Renal pelvis (tissue), 12 donors: ENCODE results near the gene NT5DC3. TPM values are rescaled to one million over a fixed set of nuclear protein-coding genes. Genes with fewer than 3 reads are reported as not detected.

Source experiments
- DNase-seq: peaks from one replicate; pipeline ENCODE4 v3.0.0-alpha.2; 2013
- long read RNA-seq, 16 experiments: transcript quantifications; one replicate each; lab custom pipeline, GENCODE V29; 2026
- polyA plus RNA-seq, 3 donors: library from polyadenylated mRNA; unstranded; fragments of 120-200 nt; gene quantifications; one replicate each; pipeline ENCODE4 v1.2.1, GENCODE V29; 2013; ENCODE audit not compliant: insufficient read length in 3 of 3

NT5DC3 gene
- polyA plus RNA-seq, result 1 to 10 TPM; 4.1 to 8.5 (median 8.5) TPM
- long read RNA-seq, donor 1, full-length matches to known transcripts, result 1 of 1 reads
- long read RNA-seq, donor 1, partial matches to known transcripts, result 0 of 1 reads
- long read RNA-seq, donor 1, other reads (novel, unspliced or antisense), result 0 of 1 reads
- long read RNA-seq, donor 2, result 0 reads
- long read RNA-seq, donor 3, result 0 reads
- long read RNA-seq, donor 4, result 0 reads
- long read RNA-seq, donor 5, result 0 reads
- long read RNA-seq, donor 6, result 0 reads
- long read RNA-seq, donor 7, result 0 reads
- long read RNA-seq, donor 8, result 0 reads
- long read RNA-seq, donor 9, result 0 reads
- long read RNA-seq, donor 10, result 0 reads
- long read RNA-seq, donor 11, full-length matches to known transcripts, result 1 of 1 reads
- long read RNA-seq, donor 11, partial matches to known transcripts, result 0 of 1 reads
- long read RNA-seq, donor 11, other reads (novel, unspliced or antisense), result 0 of 1 reads
- long read RNA-seq, donor 12, result 0 reads
- long read RNA-seq, donor 13, result 0 reads
- long read RNA-seq, donor 14, result 0 reads
- long read RNA-seq, donor 15, result 0 reads
- long read RNA-seq, donor 16, result 0 reads

- peak; percentile 76 for DNase-seq
These were observed at the start of gene NT5DC3 for GRCh38 chr12:103840876-103841689. Gene NT5DC3, minus strand, starts transcription at chr12:103841234. Its CDS starts 78 bp downstream, at chr12:103841156.

- no peak for DNase-seq
These were observed 46.7 kb upstream of the NT5DC3 start for GRCh38 chr12:103887738-103888137.

- DNase-seq, result no peak
These were observed 45.3 kb upstream of the NT5DC3 start for GRCh38 chr12:103886195-103886797.

- no peak for DNase-seq
These were observed 43.3 kb upstream of the NT5DC3 start for GRCh38 chr12:103884316-103884715.

- DNase-seq, result no peak
These were observed 42.9 kb upstream of the NT5DC3 start for GRCh38 chr12:103883908-103884307.

GRCh38 chr12:103882861-103883596 lies 42.0 kb upstream of the NT5DC3 start:
- no peak for DNase-seq

- DNase-seq, result no peak
These were observed 40.2 kb upstream of the NT5DC3 start for GRCh38 chr12:103881261-103881660.

GRCh38 chr12:103880299-103881142 lies 39.5 kb upstream of the NT5DC3 start:
- no peak for DNase-seq

GRCh38 chr12:103879878-103880277 lies 38.8 kb upstream of the NT5DC3 start:
- no peak for DNase-seq

- DNase-seq, result no peak
These were observed 38.1 kb upstream of the NT5DC3 start for GRCh38 chr12:103879048-103879692.

- DNase-seq, result peak; percentile 65
These were observed 37.0 kb upstream of the NT5DC3 start for GRCh38 chr12:103877934-103878510.

- no peak for DNase-seq
These were observed 36.3 kb upstream of the NT5DC3 start for GRCh38 chr12:103877288-103877687.

GRCh38 chr12:103875666-103876065 lies 34.6 kb upstream of the NT5DC3 start:
- DNase-seq, result no peak

- DNase-seq, result no peak
These were observed 27.2 kb upstream of the NT5DC3 start for GRCh38 chr12:103868215-103868614.

- no peak for DNase-seq
These were observed 24.2 kb upstream of the NT5DC3 start for GRCh38 chr12:103865151-103865730.

- DNase-seq, result no peak
These were observed 23.7 kb upstream of the NT5DC3 start for GRCh38 chr12:103864710-103865109.

- no peak for DNase-seq
These were observed 18.0 kb upstream of the NT5DC3 start for GRCh38 chr12:103858953-103859601.

- DNase-seq, result no peak
These were observed 17.3 kb upstream of the NT5DC3 start for GRCh38 chr12:103858335-103858734.

- DNase-seq, result no peak
These were observed 16.1 kb upstream of the NT5DC3 start for GRCh38 chr12:103857164-103857563.
